GM23338 (cell line): ENCODE data around the gene ACTA2. TPM values are rescaled to one million over a fixed set of nuclear protein-coding genes. Genes with fewer than 3 reads are reported as not detected.

Source experiments
- ATAC-seq: fragments of 200-7000 bp; cut with Tn5 transposase; 3 replicates; pipeline ENCODE4 v1.9.1; 2020
- DNase-seq: peaks from one replicate; pipeline ENCODE4 v3.0.0-alpha.2; 2015; ENCODE audit warnings: low spot score
- H2AFZ ChIP-seq: fragments of 200-600 bp; sonication (generic); 2 replicates; pipeline ENCODE4 v1.8.0; 2016; ENCODE audit warnings: antibody characterized with exemption, mild to moderate bottlenecking, moderate library complexity
- H3F3A ChIP-seq: fragments of 200-600 bp; sonication (generic); replicated peaks from 2 replicates; pipeline ENCODE4 v1.8.0; 2017; ENCODE audit warnings: antibody characterized with exemption, mixed run types, low read depth
- H3K27ac ChIP-seq: fragments of 200-600 bp; sonication (generic); 2 replicates; pipeline ENCODE4 v1.6.1; 2016; ENCODE audit warnings: low read depth
- H3K27me3 ChIP-seq: fragments of 200-600 bp; sonication (generic); 2 replicates; pipeline ENCODE4 v1.8.0; 2016; ENCODE audit warnings: mild to moderate bottlenecking, mixed run types, moderate library complexity; ENCODE audit not compliant: insufficient read depth
- H3K36me3 ChIP-seq: fragments of 200-600 bp; sonication (generic); 2 replicates; pipeline ENCODE4 v1.8.0; 2016; ENCODE audit warnings: mild to moderate bottlenecking; ENCODE audit not compliant: insufficient read depth
- H3K4me1 ChIP-seq: fragments of 200-600 bp; sonication (generic); 2 replicates; pipeline ENCODE4 v1.8.0; 2016; ENCODE audit warnings: mild to moderate bottlenecking, moderate library complexity; ENCODE audit not compliant: insufficient read depth
- H3K4me2 ChIP-seq: fragments of 200-600 bp; sonication (generic); 2 replicates; pipeline ENCODE4 v1.7.1; 2017; ENCODE audit warnings: mixed run types
- H3K4me3 ChIP-seq: fragments of 200-600 bp; sonication (generic); 2 replicates; pipeline ENCODE4 v1.6.1; 2016; ENCODE audit warnings: mixed run types
- H3K79me2 ChIP-seq: fragments of 200-600 bp; sonication (generic); replicated peaks from 2 replicates; pipeline ENCODE4 v1.8.0; 2017; ENCODE audit warnings: mild to moderate bottlenecking; ENCODE audit not compliant: insufficient read depth
- H3K9me2 ChIP-seq: fragments of 200-600 bp; sonication (generic); 2 replicates; pipeline ENCODE4 v1.8.0; 2017; ENCODE audit not compliant: insufficient read depth
- H4K20me1 ChIP-seq: fragments of 200-600 bp; sonication (generic); replicated peaks from 2 replicates; pipeline ENCODE4 v1.8.0; 2017; ENCODE audit warnings: mild to moderate bottlenecking; ENCODE audit not compliant: insufficient read depth
- H3K27ac Mint-ChIP-seq: 2 replicates; pipeline ENCODE4 v1.8.0; 2020; ENCODE audit warnings: inconsistent platforms, mild to moderate bottlenecking, moderate library complexity, mixed read lengths
- H3K27me3 Mint-ChIP-seq: 3 replicates; pipeline ENCODE4 v1.8.0; 2022; ENCODE audit warnings: low read depth, mild to moderate bottlenecking, moderate library complexity, mixed read lengths, inconsistent platforms; ENCODE audit not compliant: insufficient read depth, poor library complexity
- H3K36me3 Mint-ChIP-seq: 3 replicates; pipeline ENCODE4 v1.8.0; 2021; ENCODE audit warnings: low read depth, mild to moderate bottlenecking, inconsistent platforms, moderate library complexity, mixed read lengths
- H3K4me1 Mint-ChIP-seq: 3 replicates; pipeline ENCODE4 v1.8.0; 2020; ENCODE audit warnings: mild to moderate bottlenecking, inconsistent platforms, mixed read lengths
- H3K4me3 Mint-ChIP-seq: 3 replicates; pipeline ENCODE4 v1.8.0; 2021; ENCODE audit warnings: moderate library complexity, mild to moderate bottlenecking, inconsistent platforms, mixed read lengths
- H3K9me3 Mint-ChIP-seq: 3 replicates; pipeline ENCODE4 v1.8.0; 2020; ENCODE audit warnings: moderate library complexity, mild to moderate bottlenecking, inconsistent platforms, mixed read lengths
- CREB1 ChIP-seq: fragments of 250-450 bp; sonication (Bioruptor Pico); IDR thresholded peaks from 2 replicates; pipeline ENCODE4 v1.5.0; 2020; ENCODE audit warnings: low read depth, mild to moderate bottlenecking, moderate library complexity
- ETS1 ChIP-seq: IDR thresholded peaks from 2 replicates; pipeline ENCODE4 v1.6.1; 2016; ENCODE audit warnings: antibody characterized with exemption
- EZH2 ChIP-seq: fragments of 200-600 bp; sonication (generic); IDR thresholded peaks from one replicate; pipeline ENCODE4 v1.8.0; 2017; ENCODE audit warnings: antibody characterized with exemption, mild to moderate bottlenecking, low read depth; ENCODE audit not compliant: unreplicated experiment
- JUNB ChIP-seq: IDR thresholded peaks from one replicate; pipeline ENCODE4 v1.6.1; 2016; ENCODE audit warnings: antibody characterized with exemption; ENCODE audit not compliant: unreplicated experiment
- POLR2AphosphoS5 ChIP-seq: IDR thresholded peaks from 2 replicates; pipeline ENCODE4 v1.6.1; 2016; ENCODE audit warnings: antibody characterized with exemption, low read depth
- STAT1 ChIP-seq: IDR thresholded peaks from one replicate; pipeline ENCODE4 v1.6.1; 2016; ENCODE audit warnings: antibody characterized with exemption; ENCODE audit not compliant: unreplicated experiment
- ZNF331 ChIP-seq: fragments of 250-450 bp; sonication (Bioruptor Pico); IDR thresholded peaks from 2 replicates; pipeline ENCODE4 v1.5.0; 2020; ENCODE audit warnings: low read depth, mild to moderate bottlenecking, moderate library complexity
- polyA plus RNA-seq: library from polyadenylated mRNA; unstranded; fragments of >200 nt; fragmentation: Nextera tagmentation; extraction: Ambion mirVana; gene quantifications from 2 replicates; pipeline ENCODE4 v1.2.1, GENCODE V29; 2016
- total RNA-seq: library from RNA; depleted of rRNA; stranded (reverse); fragments of >200 nt; shearing (Covaris generic); gene quantifications from 2 replicates; pipeline ENCODE4 v1.2.3, GENCODE V29; 2014
- TF ChIP-seq, protein P1 (sequence below): fragments of 250-450 bp; sonication (Bioruptor Pico); IDR thresholded peaks from 2 replicates; pipeline ENCODE4 v1.5.0; 2020; ENCODE audit warnings: mild to moderate bottlenecking, moderate library complexity
- TF ChIP-seq, protein P2 (sequence below), 2 experiments: fragments of 200-600 bp in 1 of 2; sonication (generic) in 1 of 2; conservative IDR thresholded peaks; 2 replicates each; pipeline versions ENCODE4 v1.5.1 to v1.6.1; 2016 to 2017; ENCODE audit warnings: antibody characterized with exemption in 2 of 2, low read depth in 2 of 2, mild to moderate bottlenecking in 2 of 2, moderate library complexity in 1 of 2

Gene ACTA2
- total and polyA plus RNA-seq, 2 experiments from 2014 or later, result 3.4 to 9.4 TPM

DNA sequence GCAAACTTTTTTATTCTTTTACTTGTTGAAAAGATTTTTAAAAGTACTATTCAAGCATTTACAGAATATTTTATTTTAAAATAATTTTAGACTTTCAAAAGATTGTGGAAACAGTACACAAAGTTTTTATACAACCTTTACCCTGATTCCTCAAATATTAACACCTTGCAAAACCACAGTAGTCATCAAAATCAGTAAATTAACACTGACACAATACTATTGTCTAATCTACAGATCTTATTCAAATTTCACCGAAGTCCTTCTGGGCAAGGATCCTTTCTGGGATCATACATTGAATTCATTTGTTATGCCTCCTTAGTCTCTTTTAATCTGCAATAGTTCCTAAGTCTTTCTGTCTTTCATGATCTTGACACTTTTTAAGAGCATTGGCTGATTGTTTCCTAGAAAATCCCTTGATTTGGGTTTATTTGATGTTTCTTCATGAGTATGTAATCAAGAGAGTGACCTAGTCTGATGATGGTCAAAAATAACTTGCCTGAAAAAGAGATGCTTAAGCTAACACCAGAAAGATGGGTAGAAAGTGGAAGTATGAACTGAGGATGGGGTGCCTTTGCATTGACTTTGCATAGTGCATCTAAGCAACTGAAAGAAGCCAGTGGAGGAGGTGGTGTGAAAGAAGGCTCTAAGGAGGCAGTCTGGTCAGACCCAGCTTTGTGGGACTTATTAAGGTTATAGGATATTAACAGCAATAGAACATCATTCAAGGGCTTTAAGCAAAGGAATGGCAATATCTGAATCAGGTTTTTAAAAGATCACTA is 62.8 kb downstream of the ACTA2 start (continued):
- TF ChIP-seq EZH2 (no peak), JUNB (no peak), STAT1 (no peak), ETS1 (no peak), ZNF331 (no peak), POLR2AphosphoS5 (no peak)
- TF ChIP-seq, protein P1, sequence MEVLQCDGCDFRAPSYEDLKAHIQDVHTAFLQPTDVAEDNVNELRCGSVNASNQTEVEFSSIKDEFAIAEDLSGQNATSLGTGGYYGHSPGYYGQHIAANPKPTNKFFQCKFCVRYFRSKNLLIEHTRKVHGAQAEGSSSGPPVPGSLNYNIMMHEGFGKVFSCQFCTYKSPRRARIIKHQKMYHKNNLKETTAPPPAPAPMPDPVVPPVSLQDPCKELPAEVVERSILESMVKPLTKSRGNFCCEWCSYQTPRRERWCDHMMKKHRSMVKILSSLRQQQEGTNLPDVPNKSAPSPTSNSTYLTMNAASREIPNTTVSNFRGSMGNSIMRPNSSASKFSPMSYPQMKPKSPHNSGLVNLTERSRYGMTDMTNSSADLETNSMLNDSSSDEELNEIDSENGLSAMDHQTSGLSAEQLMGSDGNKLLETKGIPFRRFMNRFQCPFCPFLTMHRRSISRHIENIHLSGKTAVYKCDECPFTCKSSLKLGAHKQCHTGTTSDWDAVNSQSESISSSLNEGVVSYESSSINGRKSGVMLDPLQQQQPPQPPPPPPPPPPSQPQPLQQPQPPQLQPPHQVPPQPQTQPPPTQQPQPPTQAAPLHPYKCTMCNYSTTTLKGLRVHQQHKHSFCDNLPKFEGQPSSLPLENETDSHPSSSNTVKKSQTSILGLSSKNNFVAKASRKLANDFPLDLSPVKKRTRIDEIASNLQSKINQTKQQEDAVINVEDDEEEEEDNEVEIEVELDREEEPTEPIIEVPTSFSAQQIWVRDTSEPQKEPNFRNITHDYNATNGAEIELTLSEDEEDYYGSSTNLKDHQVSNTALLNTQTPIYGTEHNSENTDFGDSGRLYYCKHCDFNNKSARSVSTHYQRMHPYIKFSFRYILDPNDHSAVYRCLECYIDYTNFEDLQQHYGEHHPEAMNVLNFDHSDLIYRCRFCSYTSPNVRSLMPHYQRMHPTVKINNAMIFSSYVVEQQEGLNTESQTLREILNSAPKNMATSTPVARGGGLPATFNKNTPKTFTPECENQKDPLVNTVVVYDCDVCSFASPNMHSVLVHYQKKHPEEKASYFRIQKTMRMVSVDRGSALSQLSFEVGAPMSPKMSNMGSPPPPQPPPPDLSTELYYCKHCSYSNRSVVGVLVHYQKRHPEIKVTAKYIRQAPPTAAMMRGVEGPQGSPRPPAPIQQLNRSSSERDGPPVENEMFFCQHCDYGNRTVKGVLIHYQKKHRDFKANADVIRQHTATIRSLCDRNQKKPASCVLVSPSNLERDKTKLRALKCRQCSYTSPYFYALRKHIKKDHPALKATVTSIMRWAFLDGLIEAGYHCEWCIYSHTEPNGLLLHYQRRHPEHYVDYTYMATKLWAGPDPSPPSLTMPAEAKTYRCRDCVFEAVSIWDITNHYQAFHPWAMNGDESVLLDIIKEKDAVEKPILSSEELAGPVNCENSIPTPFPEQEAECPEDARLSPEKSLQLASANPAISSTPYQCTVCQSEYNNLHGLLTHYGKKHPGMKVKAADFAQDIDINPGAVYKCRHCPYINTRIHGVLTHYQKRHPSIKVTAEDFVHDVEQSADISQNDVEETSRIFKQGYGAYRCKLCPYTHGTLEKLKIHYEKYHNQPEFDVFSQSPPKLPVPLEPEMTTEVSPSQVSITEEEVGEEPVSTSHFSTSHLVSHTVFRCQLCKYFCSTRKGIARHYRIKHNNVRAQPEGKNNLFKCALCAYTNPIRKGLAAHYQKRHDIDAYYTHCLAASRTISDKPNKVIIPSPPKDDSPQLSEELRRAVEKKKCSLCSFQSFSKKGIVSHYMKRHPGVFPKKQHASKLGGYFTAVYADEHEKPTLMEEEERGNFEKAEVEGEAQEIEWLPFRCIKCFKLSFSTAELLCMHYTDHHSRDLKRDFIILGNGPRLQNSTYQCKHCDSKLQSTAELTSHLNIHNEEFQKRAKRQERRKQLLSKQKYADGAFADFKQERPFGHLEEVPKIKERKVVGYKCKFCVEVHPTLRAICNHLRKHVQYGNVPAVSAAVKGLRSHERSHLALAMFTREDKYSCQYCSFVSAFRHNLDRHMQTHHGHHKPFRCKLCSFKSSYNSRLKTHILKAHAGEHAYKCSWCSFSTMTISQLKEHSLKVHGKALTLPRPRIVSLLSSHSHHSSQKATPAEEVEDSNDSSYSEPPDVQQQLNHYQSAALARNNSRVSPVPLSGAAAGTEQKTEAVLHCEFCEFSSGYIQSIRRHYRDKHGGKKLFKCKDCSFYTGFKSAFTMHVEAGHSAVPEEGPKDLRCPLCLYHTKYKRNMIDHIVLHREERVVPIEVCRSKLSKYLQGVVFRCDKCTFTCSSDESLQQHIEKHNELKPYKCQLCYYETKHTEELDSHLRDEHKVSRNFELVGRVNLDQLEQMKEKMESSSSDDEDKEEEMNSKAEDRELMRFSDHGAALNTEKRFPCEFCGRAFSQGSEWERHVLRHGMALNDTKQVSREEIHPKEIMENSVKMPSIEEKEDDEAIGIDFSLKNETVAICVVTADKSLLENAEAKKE (CRISPR knock-in tag), result no peak

DNA sequence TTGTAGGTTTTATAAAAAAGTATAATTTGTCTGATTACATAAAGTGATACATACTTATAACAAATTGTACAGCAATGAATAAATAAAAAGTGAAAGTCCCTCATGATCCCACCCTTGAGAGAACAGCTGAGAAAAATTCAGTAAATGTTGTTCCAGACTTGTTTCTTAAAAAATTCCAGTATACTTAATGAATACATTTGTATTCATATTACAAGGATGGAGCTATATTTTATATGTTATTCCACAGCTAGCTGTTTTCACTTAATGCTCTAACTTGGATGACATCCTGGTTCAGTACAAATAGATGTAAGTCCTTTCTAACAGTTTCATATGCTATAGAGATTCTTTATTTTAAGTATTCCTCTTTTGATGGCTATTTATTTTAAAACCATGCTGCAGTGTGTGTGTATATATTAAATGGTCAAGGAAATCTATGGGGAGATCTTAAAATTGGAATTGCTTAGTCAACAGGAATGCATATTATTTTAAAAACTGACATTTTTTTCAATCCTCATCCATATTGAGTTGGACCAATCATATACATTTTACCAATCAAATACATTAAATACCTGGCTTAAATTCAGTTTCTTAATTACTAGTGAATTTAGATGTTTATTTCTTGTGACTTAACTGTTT is 63.6 kb downstream of the ACTA2 start:
- no peaks in the 10 kb centered on the region for H3K27me3 Mint-ChIP-seq
- no peaks in the 10 kb centered on the region; the same call in 2 of the 3 replicates for H3K9me3 Mint-ChIP-seq
- H3K27ac Mint-ChIP-seq, result no peak overlapping the region
- DNase-seq, result no peak
- H3K36me3 Mint-ChIP-seq, result no peaks in the 10 kb centered on the region
- Histone ChIP-seq H3K4me3 (no peak overlapping the region), H3K27me3 (no peaks in the 10 kb centered on the region), H4K20me1 (no peaks in the 10 kb centered on the region), H3K9me2 (no peaks in the 10 kb centered on the region), H3K4me1 (peaks cover 4% of the 10 kb centered on the region; the same call in 1 of the 2 replicates), H3F3A (no peaks in the 10 kb centered on the region), H3K27ac (no peak overlapping the region), H2AFZ (no peak overlapping the region), H3K36me3 (no peaks in the 10 kb centered on the region), H3K79me2 (no peaks in the 10 kb centered on the region), H3K4me2 (no peak overlapping the region)
- peaks cover 28% of the 10 kb centered on the region for H3K4me1 Mint-ChIP-seq
- ATAC-seq, result no peak
- no peak overlapping the region for H3K4me3 Mint-ChIP-seq
- TF ChIP-seq EZH2, result no peak
- TF ChIP-seq CREB1, result no peak
- TF ChIP-seq, protein P2, sequence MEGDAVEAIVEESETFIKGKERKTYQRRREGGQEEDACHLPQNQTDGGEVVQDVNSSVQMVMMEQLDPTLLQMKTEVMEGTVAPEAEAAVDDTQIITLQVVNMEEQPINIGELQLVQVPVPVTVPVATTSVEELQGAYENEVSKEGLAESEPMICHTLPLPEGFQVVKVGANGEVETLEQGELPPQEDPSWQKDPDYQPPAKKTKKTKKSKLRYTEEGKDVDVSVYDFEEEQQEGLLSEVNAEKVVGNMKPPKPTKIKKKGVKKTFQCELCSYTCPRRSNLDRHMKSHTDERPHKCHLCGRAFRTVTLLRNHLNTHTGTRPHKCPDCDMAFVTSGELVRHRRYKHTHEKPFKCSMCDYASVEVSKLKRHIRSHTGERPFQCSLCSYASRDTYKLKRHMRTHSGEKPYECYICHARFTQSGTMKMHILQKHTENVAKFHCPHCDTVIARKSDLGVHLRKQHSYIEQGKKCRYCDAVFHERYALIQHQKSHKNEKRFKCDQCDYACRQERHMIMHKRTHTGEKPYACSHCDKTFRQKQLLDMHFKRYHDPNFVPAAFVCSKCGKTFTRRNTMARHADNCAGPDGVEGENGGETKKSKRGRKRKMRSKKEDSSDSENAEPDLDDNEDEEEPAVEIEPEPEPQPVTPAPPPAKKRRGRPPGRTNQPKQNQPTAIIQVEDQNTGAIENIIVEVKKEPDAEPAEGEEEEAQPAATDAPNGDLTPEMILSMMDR (conservative IDR thresholded peaks at IDR 0.05; ENCODE audit: low read depth in 2 of 2), result no peak
- no peak for TF ChIP-seq JUNB
- no peak for TF ChIP-seq POLR2AphosphoS5
- TF ChIP-seq STAT1, result no peak
